ENCODE data around the gene PRRT4.

Gene PRRT4

DNA sequence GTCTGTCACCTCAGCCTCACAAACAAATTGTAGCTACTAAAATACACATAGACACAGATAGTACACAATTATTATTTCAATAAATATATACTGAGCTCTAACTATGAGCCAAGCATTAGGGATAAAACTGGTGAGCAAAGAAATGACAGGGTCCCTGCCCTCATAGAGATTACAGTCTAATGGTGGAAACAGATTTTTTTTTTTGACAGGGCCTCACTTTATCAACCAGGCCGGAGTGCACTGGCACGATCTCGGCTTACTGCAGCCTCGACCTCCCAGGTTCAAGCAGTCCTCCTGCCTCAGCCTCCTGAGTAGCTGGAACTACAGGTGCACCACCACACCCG, 17.1 kb downstream of the PRRT4 start:
- Mint-ChIP-seq H3K36me3 (ENCODE audit: low read depth) (no peaks in the 10 kb centered on the region), H3K4me3 (peak overlapping the region; percentile 96 to 98 (median 97)), H3K27me3 (ENCODE audit: low read depth) (no peaks in the 10 kb centered on the region), H3K9me3 (no peaks in the 10 kb centered on the region), H3K27ac (peak overlapping the region; percentile 91 to 96 (median 94)), H3K4me1 (peaks cover 39% of the 10 kb centered on the region)
- no peak for TF ChIP-seq CTCF (IDR thresholded peaks at IDR 0.05; ENCODE audit: unreplicated experiment in 3 of 3)

GRCh38 chr7:128343554-128344430, 17.7 kb downstream of the PRRT4 start, which contains the start of gene RBM28:
Gene RBM28 (minus strand): TSS chr7:128343908. CDS start chr7:128343793, 115 bp downstream.
- Mint-ChIP-seq H3K4me3 (peak within 1 kb of the TSS; percentile 96 to 98 (median 97)), H3K27ac (peak within 1 kb of the TSS; percentile 91 to 96 (median 94)), H3K4me1 (peaks cover 34% of the 10 kb centered on the region), H3K9me3 (no peaks in the 10 kb centered on the region), H3K36me3 (ENCODE audit: low read depth) (no peaks in the 10 kb centered on the region), H3K27me3 (ENCODE audit: low read depth) (no peaks in the 10 kb centered on the region)
- no peak for TF ChIP-seq CTCF (IDR thresholded peaks at IDR 0.05; ENCODE audit: unreplicated experiment in 3 of 3)

DNA sequence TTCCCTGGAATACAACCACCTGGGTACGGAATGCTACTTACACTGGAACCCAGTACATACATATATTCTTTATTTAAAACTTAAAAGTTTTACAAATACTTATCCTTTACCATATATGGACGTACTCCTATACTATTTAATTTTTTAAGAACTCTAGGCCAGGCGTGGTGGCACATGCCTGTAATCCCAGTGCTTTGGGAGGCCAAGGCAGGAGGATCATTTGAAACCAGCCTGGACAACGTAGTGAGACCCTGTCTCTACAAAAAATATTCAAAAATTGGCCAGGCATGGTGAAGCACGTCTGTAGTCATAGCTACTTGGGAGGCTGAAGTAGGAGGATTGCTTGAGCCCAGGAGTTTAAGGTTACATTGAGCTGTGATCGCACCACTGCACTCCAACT, 19.8 kb downstream of the PRRT4 start:
- H3K36me3 Mint-ChIP-seq (ENCODE audit: low read depth): peaks cover 14% of the 10 kb centered on the region
- TF ChIP-seq CTCF (IDR thresholded peaks at IDR 0.05; ENCODE audit: unreplicated experiment in 3 of 3): no peak
- H3K27me3 Mint-ChIP-seq (ENCODE audit: low read depth): no peaks in the 10 kb centered on the region
- peak overlapping the region; percentile 96 to 98 (median 97) for H3K4me3 Mint-ChIP-seq
- H3K4me1 Mint-ChIP-seq: peaks cover 23% of the 10 kb centered on the region
- no peaks in the 10 kb centered on the region for H3K9me3 Mint-ChIP-seq
- H3K27ac Mint-ChIP-seq: peak overlapping the region in 1 of 3 experiments; percentile 91

DNA sequence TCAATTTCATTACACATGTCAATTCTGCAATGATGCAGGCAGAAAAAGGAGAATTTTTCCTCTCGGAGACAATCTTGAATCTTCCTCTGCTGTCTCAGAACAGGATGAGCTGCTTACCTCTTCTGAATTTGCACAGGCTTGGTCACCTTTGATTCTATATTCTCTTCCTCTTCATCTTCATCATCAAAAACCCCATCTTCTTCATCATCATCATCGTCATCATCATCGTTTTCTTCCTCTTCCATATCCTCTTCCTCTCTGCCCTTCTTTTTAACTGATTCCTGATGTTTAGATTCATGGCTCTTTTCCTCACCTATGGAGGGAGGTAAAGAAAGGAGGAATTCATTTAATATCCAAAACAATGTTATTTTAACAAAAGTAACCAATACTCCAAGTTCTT, 25.8 kb downstream of the PRRT4 start:
- Mint-ChIP-seq H3K27ac (no peak overlapping the region), H3K36me3 (ENCODE audit: low read depth) (peaks cover 54% of the 10 kb centered on the region), H3K27me3 (ENCODE audit: low read depth) (no peaks in the 10 kb centered on the region), H3K4me1 (peaks cover 3% of the 10 kb centered on the region), H3K9me3 (no peaks in the 10 kb centered on the region), H3K4me3 (no peak overlapping the region)
- TF ChIP-seq CTCF (IDR thresholded peaks at IDR 0.05; ENCODE audit: unreplicated experiment in 3 of 3): no peak

- no peaks in the 10 kb centered on the region for H3K27me3 Mint-ChIP-seq (ENCODE audit: low read depth)
- H3K4me1 Mint-ChIP-seq: no peaks in the 10 kb centered on the region
- no peak overlapping the region for H3K27ac Mint-ChIP-seq
- no peak overlapping the region for H3K4me3 Mint-ChIP-seq
- TF ChIP-seq CTCF (IDR thresholded peaks at IDR 0.05; ENCODE audit: unreplicated experiment in 3 of 3): no peak
- peaks cover 69% of the 10 kb centered on the region for H3K36me3 Mint-ChIP-seq (ENCODE audit: low read depth)
- no peaks in the 10 kb centered on the region for H3K9me3 Mint-ChIP-seq
Measured at GRCh38 chr7:128324368-128324680, 37.2 kb downstream of the PRRT4 start.
